GM10266 (cell line): Measurements from ENCODE around the gene KRTAP12-4.
"Not testable (repeated sequence)": the region's sequence is repeated elsewhere in the genome, so short reads cannot be mapped to it uniquely, and the experiment has no call there.

Source experiments
- DNase-seq: peaks from one replicate; pipeline ENCODE4 v3.0.0; 2012; ENCODE audit errors: extremely low spot score
- TF ChIP-seq, protein P1 (sequence below): IDR thresholded peaks from 2 replicates; pipeline ENCODE4 v1.5.1; 2012; ENCODE audit warnings: mild to moderate bottlenecking, low read depth; ENCODE audit not compliant: control insufficient read depth, insufficient read depth; ENCODE audit errors: missing control alignments

Gene KRTAP12-4

DNA sequence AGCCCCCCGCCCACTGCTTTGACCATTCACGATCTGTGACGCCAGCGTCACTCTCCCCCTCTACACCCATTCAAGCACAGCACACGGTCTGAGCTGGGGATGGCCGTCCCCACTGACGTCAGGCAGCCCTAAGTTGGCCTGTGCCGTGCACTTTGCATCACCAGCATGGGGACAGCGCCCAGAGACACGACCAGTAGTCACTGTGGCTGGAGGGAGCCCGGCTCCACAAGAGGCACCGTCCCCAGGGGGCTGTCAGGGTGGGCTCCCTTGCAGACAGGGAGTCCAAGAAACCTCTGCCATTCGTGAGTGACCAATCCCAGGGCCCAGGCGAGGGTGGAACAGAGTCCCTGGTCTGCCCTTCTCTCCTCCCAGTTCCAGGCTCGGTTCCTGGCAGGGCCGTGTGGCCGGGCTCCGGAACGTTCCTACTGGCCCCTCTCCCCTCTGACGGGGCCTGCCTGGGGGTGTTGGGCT is 40.3 kb downstream of the KRTAP12-4 start:
- TF ChIP-seq, protein P1, sequence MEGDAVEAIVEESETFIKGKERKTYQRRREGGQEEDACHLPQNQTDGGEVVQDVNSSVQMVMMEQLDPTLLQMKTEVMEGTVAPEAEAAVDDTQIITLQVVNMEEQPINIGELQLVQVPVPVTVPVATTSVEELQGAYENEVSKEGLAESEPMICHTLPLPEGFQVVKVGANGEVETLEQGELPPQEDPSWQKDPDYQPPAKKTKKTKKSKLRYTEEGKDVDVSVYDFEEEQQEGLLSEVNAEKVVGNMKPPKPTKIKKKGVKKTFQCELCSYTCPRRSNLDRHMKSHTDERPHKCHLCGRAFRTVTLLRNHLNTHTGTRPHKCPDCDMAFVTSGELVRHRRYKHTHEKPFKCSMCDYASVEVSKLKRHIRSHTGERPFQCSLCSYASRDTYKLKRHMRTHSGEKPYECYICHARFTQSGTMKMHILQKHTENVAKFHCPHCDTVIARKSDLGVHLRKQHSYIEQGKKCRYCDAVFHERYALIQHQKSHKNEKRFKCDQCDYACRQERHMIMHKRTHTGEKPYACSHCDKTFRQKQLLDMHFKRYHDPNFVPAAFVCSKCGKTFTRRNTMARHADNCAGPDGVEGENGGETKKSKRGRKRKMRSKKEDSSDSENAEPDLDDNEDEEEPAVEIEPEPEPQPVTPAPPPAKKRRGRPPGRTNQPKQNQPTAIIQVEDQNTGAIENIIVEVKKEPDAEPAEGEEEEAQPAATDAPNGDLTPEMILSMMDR: no peak
- DNase-seq: no peak

DNA sequence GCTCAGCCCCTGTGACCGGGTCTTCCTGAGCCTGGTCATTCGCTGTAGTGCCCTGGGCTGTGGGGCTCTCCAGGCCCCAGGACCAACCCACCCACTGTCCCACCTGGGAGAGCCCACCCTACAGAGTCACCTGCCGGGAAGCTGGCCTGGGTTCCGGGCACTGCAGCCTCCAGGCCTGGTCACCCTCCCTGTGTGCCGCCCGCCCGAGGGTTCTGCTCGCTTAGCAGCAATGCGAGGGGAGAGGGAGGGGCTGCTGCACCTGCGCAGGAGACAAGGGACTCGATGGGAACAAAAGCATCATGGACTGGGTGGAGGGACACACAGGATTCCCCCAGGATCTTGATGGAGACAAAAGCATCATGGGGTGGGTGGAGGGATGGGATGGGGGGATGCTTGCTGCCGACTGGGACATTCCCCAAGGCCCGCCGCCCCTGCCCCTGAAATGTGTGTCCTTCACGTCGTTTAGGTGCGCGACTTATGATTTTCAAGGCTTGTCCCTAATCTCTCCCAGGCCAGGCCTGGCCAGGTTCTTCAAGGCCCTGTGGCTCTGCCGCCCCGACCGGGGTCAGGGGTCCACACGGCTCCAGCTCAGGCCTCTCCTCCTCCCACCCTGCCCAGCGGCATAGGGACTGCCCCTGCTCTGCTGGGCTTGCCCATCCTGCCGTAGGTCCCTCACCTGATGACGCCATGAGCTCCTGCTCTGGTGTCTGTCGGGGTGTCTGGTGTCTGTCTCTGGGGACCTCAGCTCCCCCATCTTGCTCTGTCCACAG is 40.9 kb downstream of the KRTAP12-4 start:
- TF ChIP-seq, protein P1: no peak
- no peak for DNase-seq

DNA sequence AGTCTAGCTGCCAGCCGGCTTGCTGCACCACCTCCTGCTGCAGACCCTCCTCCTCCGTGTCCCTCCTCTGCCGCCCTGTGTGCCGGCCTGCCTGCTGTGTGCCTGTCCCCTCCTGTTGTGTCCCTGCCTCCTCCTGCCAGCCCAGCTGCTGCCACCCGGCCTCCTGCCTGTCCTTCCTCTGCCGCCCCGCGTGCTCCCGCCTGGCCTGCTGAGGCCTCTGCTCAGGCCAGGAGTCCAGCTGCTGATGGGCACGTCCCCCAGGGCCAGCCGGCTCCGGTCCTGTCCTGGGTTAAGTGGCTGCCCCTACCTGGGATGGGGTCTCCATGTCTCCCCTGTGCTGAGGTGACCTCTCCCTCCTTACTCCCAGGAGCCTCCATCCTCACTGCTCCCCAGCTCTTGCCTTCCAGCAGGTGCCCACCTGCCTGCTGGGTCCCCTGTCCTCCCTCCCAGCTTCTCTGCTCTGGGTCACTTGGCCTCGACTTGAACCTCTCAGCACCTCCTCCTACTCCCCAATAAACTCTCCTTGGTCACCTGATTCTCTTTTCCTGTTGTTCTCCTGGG is 41.7 kb downstream of the KRTAP12-4 start:
- TF ChIP-seq, protein P1: no peak
- no peak for DNase-seq

DNA sequence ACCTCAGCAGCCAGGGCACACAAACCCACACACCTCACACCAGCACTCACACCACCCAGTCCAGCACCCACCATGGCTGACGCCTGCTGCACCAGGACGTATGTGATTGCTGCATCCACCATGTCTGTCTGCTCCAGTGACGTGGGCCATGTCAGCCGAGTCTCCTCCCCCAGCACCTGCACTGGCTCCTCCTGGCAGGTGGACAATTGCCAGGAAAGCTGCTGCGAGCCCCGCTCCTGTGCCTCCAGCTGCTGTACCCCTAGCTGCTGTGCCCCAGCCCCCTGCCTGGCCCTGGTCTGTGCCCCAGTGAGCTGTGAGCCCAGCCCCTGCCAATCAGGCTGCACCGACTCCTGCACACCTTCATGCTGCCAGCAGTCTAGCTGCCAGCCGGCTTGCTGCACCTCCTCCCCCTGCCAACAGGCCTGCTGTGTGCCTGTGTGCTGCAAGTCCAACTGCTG is 42.4 kb downstream of the KRTAP12-4 start, which contains the start of gene KRTAP10-8:
Gene KRTAP10-8, plus strand, starts transcription at position 51 of the 458 bp plus-strand sequence. Its CDS starts 22 bp downstream, at position 73.
- TF ChIP-seq, protein P1: no peak
- no peak for DNase-seq

DNA sequence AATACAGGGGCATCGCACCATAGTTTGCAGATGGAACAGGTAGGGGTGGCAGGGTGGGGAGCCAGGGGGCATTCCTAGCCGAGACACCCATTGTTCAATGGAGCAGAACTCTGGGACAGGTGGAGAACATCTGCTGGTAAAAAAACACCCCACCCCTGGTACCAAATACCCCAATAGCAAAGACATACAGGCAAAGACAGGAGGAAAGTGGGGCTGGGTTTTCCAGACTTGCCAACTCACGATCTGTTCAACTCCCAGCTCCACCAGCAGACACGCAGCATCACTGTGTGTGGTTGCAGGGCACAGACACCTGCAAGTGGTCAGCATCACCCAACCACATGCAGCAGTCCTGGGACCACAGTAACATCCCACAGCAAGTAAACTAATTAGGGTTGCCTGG is 42.9 kb downstream of the KRTAP12-4 start:
- TF ChIP-seq, protein P1: no peak
- DNase-seq: no peak

DNA sequence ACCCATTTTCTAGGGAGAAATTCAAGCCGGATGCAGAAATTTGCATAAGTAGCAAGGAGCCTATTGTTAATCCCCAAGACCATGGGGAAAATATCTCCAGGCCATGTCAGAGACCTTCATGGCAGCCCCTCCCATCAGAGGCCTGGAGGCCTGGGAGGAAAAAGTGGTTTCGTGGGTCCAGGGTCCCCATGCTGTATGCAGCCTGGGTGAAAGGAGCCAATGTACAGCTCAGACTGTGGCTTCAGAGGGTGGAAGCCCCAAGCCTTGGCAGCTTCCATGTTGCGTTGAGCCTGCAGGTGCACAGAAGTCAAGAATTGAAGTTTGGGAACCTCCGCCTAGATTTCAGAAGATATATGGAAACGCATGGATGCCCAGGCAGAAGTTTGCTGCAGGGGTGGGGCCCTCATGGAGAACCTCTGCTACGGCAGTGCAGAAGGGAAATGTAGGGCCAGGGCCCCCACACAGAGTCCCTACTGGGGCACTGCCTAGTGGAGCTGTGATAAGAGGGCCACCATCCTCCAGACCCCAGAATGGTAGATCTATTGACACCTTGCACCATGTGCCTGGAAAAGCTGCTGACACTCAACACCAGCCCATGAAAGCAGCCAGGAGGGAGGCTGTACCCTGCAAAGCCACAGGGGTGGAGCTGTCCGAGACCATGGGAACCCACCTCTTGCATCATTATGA is 44.2 kb downstream of the KRTAP12-4 start:
- not testable (repeated sequence) for DNase-seq

DNA sequence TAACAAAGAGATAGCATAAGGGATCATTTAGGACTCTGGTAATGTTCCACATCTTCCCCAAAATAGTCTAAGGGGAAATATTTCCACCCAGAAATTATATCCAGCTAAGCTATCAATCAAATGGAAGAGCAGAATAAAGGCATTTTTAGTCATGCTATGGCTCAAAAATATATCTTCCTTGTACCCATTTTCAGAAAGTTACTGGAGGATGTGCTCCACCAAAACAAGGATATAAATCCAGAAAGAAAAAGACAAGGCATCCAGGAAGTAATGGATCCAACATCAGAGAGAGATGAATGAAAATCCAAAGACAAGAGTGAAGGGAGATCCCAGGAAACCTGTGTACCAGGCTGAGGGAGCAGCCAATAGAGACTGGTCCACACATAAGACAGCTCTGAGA is 45.3 kb downstream of the KRTAP12-4 start:
- TF ChIP-seq, protein P1: no peak
- no peak for DNase-seq
